ENCODE measurements around the gene SHISAL1.
"Not testable (repeated sequence)": the region's sequence is repeated elsewhere in the genome, so short reads cannot be mapped to it uniquely, and the experiment has no call there.

The SHISAL1 gene

DNA sequence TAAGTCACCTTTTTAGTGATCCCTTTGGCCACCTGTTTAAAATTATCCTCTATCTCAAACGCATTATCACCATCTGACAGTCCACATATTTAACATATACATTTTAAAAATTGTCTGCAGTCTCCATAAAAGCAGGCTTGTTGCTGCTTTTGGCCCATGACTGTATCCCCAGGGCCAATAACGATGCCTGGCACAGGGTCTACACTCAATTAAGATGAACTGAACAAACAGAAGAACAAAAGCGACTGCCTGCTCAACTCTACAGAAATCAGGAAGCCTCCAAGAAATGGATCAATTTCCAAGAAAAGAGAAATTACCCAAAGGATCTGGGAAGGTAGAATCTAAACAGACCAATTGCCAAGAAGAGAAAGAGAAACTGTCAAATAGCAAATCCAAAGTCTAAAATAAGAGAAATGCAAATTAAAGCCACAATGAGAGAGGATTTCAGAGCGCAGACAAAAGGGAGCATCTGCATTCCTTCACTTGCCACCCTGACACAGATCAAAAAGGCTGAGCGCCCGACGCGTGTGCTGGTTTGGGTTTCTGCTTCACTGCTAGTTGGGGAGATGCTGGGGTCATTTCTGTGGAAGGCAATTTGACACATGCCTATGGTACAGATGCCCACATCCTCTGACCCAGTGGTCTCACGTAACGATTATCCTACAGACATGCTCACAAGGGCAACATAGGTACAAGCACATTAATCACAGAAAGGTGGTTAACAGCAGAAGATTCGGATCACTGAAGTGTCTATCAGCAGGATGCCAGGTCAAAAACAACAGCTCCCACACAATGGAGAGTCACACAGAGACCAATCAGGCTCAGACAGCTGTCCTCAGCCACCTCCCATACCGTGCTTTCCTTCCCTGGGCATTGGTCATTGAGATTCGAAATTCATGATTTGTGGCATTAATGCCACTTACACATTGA is 55.9 kb downstream of the SHISAL1 start:
- DNase-seq: no peak

DNA sequence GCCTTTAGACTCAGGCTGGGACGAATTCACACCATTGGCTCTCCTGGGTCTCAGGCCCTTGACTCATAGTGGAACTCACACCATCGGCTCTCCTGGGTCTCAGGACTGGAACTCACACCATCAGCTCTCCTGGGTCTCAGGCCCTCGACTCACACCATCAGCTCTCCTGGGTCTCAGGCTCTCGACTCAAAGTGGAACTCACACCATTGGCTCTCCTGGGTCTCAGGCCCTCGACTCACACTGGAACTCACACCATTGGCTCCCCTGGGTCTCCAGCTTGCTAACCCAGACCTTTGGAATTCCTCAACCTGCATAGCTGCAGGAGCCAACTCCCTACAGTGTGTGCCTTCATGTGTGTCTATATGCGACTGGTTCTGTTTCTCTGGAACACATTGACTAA is 56.7 kb downstream of the SHISAL1 start:
- no peak for DNase-seq

GRCh38 chr22:44254811-44255210 is 57.9 kb downstream of the SHISAL1 start:
- no peak for DNase-seq

DNA sequence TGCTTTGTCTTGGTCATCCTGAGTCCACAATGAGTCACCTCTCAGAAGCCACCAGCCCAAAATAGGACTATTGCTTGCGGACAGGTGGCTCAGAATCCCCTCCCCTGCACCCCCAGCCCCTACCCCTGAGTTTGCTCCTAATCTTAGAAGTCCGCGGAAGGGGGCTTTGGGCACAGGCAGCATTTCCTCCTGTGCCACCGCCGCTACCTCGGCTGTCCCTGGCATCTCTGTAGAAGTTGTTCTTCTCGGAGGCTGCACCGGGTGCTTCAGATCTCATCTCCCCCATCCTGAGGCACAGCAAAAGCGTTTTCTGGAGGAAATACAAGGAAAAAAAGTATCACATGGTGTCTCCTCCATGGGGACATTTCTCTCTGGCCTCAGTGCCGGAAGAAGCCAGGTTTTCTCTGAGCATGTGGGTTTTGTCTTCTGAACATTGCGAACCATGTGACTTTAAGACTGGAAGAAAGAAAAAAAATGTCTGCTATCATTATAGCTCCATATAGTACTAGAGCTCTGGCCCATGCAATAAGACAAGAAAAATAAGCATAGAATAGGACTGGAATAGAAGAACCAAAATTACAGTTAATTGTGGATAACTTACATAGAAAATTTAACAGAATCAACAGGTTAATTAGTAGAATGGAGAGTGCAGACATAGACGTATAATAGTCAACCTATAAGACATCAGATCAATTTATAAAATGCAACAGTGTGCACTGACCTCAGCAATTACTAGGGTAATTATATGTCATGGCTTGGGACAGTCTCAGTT is 63.2 kb downstream of the SHISAL1 start:
- DNase-seq: no peak

GRCh38 chr22:44248926-44249325 is 63.8 kb downstream of the SHISAL1 start:
- no peak for DNase-seq

GRCh38 chr22:44247923-44248892 is 64.5 kb downstream of the SHISAL1 start:
- no peak for DNase-seq

DNA sequence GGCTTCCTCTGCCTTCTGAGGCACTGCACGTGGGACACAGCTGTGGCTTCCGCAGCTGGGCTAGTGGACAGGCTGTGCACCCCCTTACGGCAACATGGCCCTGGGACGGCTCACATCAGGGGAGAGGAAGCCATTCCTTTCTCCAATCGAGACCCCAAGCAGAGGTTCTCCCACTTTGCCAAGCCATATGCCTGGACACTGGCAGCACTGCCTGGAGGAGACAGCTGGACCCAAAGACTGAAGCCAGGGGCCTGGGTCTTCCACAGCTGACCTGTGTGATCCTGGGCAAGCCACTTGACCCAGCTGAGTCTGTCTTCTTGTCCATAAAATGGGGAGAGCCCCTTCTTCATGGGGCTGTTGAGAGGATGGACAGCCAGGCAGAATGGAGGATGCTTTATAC is 65.4 kb downstream of the SHISAL1 start:
- DNase-seq: no peak

- DNase-seq: no peak
These were observed 66.0 kb downstream of the SHISAL1 start for GRCh38 chr22:44246615-44247326.

- DNase-seq: no peak
These were observed 66.9 kb downstream of the SHISAL1 start for GRCh38 chr22:44245867-44246266.

DNA sequence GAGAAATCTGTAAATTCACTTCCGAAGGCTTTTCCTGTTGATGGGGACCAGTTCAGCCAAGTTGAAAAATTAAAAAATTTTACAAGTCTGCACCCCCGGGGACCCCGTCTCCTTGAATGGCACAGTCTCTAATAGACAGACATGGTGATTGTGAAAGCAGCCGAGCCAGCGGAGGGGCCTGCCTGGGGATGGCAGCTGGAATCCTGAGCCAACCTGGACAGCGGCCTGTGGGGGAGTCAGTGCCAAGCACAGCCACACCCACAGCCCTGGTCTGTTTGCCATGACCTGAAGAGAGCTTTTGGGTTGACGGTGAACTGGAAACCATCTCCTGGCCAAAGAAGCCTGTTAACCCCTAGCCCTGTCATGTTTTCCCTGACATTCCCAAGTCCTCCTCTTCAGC is 67.3 kb downstream of the SHISAL1 start:
- no peak for DNase-seq

GRCh38 chr22:44244265-44244822 is 68.4 kb downstream of the SHISAL1 start:
- no peak for DNase-seq

DNA sequence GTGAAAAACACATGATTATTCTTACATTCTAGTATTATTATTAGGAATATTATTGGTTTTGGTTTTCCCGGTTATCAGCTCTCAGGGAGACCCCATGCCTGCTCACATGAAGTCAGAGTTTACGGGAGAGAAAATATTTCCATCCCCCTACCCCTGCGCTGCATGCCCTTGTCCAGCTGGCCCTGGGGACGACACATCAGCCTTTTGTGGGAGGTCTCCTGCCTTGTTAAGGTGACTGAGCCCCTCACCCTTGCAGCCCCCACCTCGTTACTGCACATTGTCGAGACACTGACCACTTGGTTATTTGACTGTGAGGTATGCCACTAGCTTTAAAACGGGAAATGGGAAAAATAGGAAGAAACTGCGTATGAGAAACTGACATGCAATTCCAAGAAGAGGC is 69.0 kb downstream of the SHISAL1 start:
- no peak for DNase-seq

GRCh38 chr22:44242946-44243724 is 69.6 kb downstream of the SHISAL1 start:
- no peak for DNase-seq

DNA sequence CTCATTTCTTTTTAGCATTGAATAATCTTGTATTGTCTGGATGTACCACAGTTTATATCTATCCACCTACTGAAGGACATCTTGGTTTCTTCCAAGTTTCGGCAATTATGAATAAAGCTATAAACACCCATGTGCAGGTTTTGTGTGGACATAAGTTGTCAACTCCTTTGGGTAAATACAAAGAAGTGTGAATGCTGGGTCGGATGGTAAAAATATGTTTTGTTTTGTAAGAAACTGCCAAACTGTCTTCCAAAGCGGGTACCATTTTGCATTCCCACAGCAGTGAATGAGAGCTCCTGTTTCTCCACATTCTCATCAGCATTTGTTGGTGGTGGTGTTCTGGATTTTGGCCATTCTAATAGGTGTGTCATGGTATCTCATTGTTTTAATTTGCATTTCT is 71.6 kb downstream of the SHISAL1 start:
- not testable (repeated sequence) for DNase-seq

GRCh38 chr22:44237290-44237689 is 75.5 kb downstream of the SHISAL1 start:
- DNase-seq: no peak

GRCh38 chr22:44234372-44234771 is 78.4 kb downstream of the SHISAL1 start:
- not testable (repeated sequence) for DNase-seq

GRCh38 chr22:44231233-44231632 is 81.5 kb downstream of the SHISAL1 start:
- DNase-seq: no peak

- no peak for DNase-seq
These were observed 82.9 kb downstream of the SHISAL1 start for GRCh38 chr22:44229809-44230208.

DNA sequence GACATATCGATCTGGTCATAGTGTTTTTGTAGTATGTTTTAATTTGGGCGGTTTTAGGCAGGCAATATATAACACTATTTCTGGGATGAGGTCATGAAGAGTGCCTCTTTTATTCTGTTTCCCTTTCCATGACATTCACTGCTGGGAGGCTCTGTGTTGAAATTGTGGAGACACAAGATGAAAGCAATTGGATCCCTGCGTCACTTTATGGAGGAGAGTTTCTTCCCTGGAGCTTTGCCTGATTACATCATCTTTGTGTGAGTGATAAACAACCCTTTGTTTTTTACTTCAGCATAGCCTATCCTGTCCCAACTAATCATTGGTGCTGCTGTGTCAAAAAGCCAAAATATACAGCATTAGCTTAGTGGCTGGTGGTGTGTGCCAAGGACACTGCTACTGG is 83.4 kb downstream of the SHISAL1 start:
- no peak for DNase-seq

GRCh38 chr22:44225812-44226211 is 86.9 kb downstream of the SHISAL1 start:
- no peak for DNase-seq

- no peak for DNase-seq
These were observed 87.6 kb downstream of the SHISAL1 start for GRCh38 chr22:44225091-44225689.

Data from CD4-positive, alpha-beta T cell treated with Interleukin-10 for 1 hour (primary cell).